HCT116 (cell line): Measurements from ENCODE around the gene NAV3. TPM values are rescaled to one million over a fixed set of nuclear protein-coding genes. Genes with fewer than 3 reads are reported as not detected.

Experiments
- ATAC-seq: fragments of 200-7000 bp; cut with Tn5 transposase; 2 replicates; pipeline ENCODE4 v1.9.1; 2020; ENCODE audit warnings: mild to moderate bottlenecking, moderate library complexity
- BruUV-seq: library from RNA; stranded (reverse); fragments of 400-500 nt; replicated peaks from 2 replicates; lab custom pipeline; 2021; lab: Mats Ljungman, UMichigan
- CTCF ChIA-PET: fragments of 300-600 bp; sonication (Branson Sonifier 250); formaldehyde crosslinking; loops from one replicate; lab custom pipeline; 2021; ENCODE audit warnings: antibody characterized with exemption; lab: Charles Lee
- POLR2A ChIA-PET: fragments of 300-600, 350-600 bp; sonication (Branson Sonifier 250); formaldehyde crosslinking; loops from one replicate; lab custom pipeline; 2021; ENCODE audit warnings: antibody characterized with exemption; lab: Charles Lee
- RAD21 ChIA-PET, 2 experiments: fragments of 300-600 bp; sonication (Branson Sonifier 250); formaldehyde crosslinking; loops; one replicate each; lab custom pipeline; 2023; ENCODE audit warnings: low total read pairs in 2 of 2; ENCODE audit not compliant: uncharacterized antibody in 2 of 2, unreplicated experiment in 2 of 2, low non-redundant PET in 1 of 2; lab: Charles Lee
- DNase-seq: peaks from one replicate; pipeline ENCODE4 v3.0.0-alpha.2; 2010; ENCODE audit warnings: low read depth, low spot score
- H2AFZ ChIP-seq: fragments of 200-600 bp; shearing (Covaris generic), sonication (generic); 2 replicates; pipeline ENCODE4 v1.6.1; 2017; ENCODE audit warnings: low read depth, mixed run types, mixed read lengths, antibody characterized with exemption, low read length; ENCODE audit not compliant: poor library complexity, severe bottlenecking
- H3K27ac ChIP-seq: 2 replicates; pipeline ENCODE4 v1.5.1; 2012; ENCODE audit warnings: low read depth, low read length
- H3K27me3 ChIP-seq: fragments of 200-600 bp; sonication (generic); 2 replicates; pipeline ENCODE4 v1.6.1; 2016; ENCODE audit warnings: mixed run types, low read length, mixed read lengths; ENCODE audit not compliant: insufficient read depth
- H3K36me3 ChIP-seq, 2 experiments: fragments of 200-500 bp in 1 of 2; fragments of 200-600 bp in 1 of 2; sonication (Bioruptor generic) in 1 of 2; sonication (generic) in 1 of 2; 2 replicates each; pipeline versions ENCODE4 v1.5.1 to v1.6.1; 2014 to 2016; ENCODE audit warnings: low read length in 2 of 2, inconsistent platforms in 1 of 2, mixed read lengths in 1 of 2, mixed run types in 1 of 2; ENCODE audit not compliant: insufficient read depth in 2 of 2, control insufficient read depth in 1 of 2
- H3K4me1 ChIP-seq, 2 experiments: fragments of 200-600 bp in 1 of 2; sonication (generic) in 1 of 2; 2 replicates each; pipeline versions ENCODE4 v1.5.1 to v1.6.1; 2012 to 2017; ENCODE audit warnings: low read length in 2 of 2, inconsistent platforms in 1 of 2, mild to moderate bottlenecking in 1 of 2, mixed read lengths in 1 of 2, mixed run types in 1 of 2, moderate library complexity in 1 of 2; ENCODE audit not compliant: insufficient read depth in 2 of 2, control insufficient read depth in 1 of 2
- H3K4me2 ChIP-seq: fragments of 200-600 bp; sonication (generic); 2 replicates; pipeline ENCODE4 v1.6.1; 2017; ENCODE audit warnings: mixed run types, low read length, mixed read lengths
- H3K4me3 ChIP-seq, 2 experiments: fragments of 200-600 bp in 1 of 2; sonication (generic) in 1 of 2; replicated peaks in 1 of 2; 2 replicates each; pipeline ENCODE4 v1.5.1; 2011 to 2016; ENCODE audit warnings: low read length in 2 of 2, control low read depth in 1 of 2, low read depth in 1 of 2, mild to moderate bottlenecking in 1 of 2, mixed read lengths in 1 of 2, mixed run types in 1 of 2
- H3K79me2 ChIP-seq: fragments of 200-600 bp; sonication (generic); 2 replicates; pipeline ENCODE4 v1.6.1; 2017; ENCODE audit warnings: mild to moderate bottlenecking, mixed run types, low read length, moderate library complexity, mixed read lengths; ENCODE audit not compliant: insufficient read depth
- H3K9ac ChIP-seq: fragments of 200-600 bp; sonication (generic); 2 replicates; pipeline ENCODE4 v1.6.1; 2016; ENCODE audit warnings: low read length, mixed read lengths
- H3K9me2 ChIP-seq: fragments of 200-600 bp; sonication (generic), shearing (Covaris generic); 2 replicates; pipeline ENCODE4 v1.6.1; 2017; ENCODE audit warnings: mixed run types, mild to moderate bottlenecking, moderate library complexity; ENCODE audit not compliant: insufficient read depth
- H3K9me3 ChIP-seq, 2 experiments: fragments of 200-500 bp in 1 of 2; fragments of 200-600 bp in 1 of 2; sonication (Bioruptor generic) in 1 of 2; sonication (generic) in 1 of 2; 2 replicates each; pipeline ENCODE4 v1.6.1; 2014 to 2017; ENCODE audit warnings: low read length in 2 of 2, mixed read lengths in 2 of 2, inconsistent platforms in 1 of 2, low read depth in 1 of 2, mild to moderate bottlenecking in 1 of 2, mixed run types in 1 of 2, moderate library complexity in 1 of 2; ENCODE audit not compliant: control insufficient read depth in 1 of 2, insufficient read depth in 1 of 2
- H4K20me1 ChIP-seq: fragments of 200-600 bp; sonication (generic), shearing (Covaris generic); 2 replicates; pipeline ENCODE4 v1.6.1; 2017; ENCODE audit warnings: mixed run types, mild to moderate bottlenecking, moderate library complexity; ENCODE audit not compliant: insufficient read depth
- CBX3 ChIP-seq: IDR thresholded peaks from 2 replicates; pipeline ENCODE4 v1.6.1; 2012; ENCODE audit warnings: low read depth
- JUND ChIP-seq: IDR thresholded peaks from 2 replicates; pipeline ENCODE4 v1.6.1; 2012
- POLR2AphosphoS5 ChIP-seq: IDR thresholded peaks from 2 replicates; pipeline ENCODE4 v1.6.1; 2011; ENCODE audit warnings: mild to moderate bottlenecking, low read depth, low read length, moderate library complexity
- SIN3A ChIP-seq: IDR thresholded peaks from 2 replicates; pipeline ENCODE4 v1.6.1; 2012; ENCODE audit warnings: low read depth
- SP1 ChIP-seq: IDR thresholded peaks from 2 replicates; pipeline ENCODE4 v1.6.1; 2012; ENCODE audit warnings: low read depth
- SRF ChIP-seq: IDR thresholded peaks from 2 replicates; pipeline ENCODE4 v1.6.1; 2012; ENCODE audit warnings: low read depth
- YY1 ChIP-seq: IDR thresholded peaks from 2 replicates; pipeline ENCODE4 v1.6.1; 2011; ENCODE audit warnings: low read length, low read depth, moderate library complexity, mild to moderate bottlenecking; ENCODE audit not compliant: insufficient replicate concordance; ENCODE audit errors: extremely low read depth
- ZFX ChIP-seq: fragments of 450-650 bp; IDR thresholded peaks from 2 replicates; pipeline ENCODE4 v1.6.1; 2017
- intact Hi-C: fragments of 100-400 bp; cut with micrococcal nuclease; formaldehyde crosslinking; loops from 2 replicates; pipeline ENCODE4 v1.10.0; 2022
- total RNA-seq: library from RNA; stranded (reverse); gene quantifications from one replicate; pipeline ENCODE4 v1.2.1, GENCODE V29; 2021; ENCODE audit not compliant: unreplicated experiment
- TF ChIP-seq, protein P1 (sequence below): IDR thresholded peaks from 2 replicates; pipeline ENCODE4 v1.6.1; 2012
- TF ChIP-seq, protein P2 (sequence below): IDR thresholded peaks from 2 replicates; pipeline ENCODE4 v1.6.1; 2011; ENCODE audit warnings: mild to moderate bottlenecking, low read length, moderate library complexity; ENCODE audit not compliant: insufficient replicate concordance; ENCODE audit errors: extremely low read depth

NAV3 gene
- total RNA-seq, 1 experiment from 2014 or later = 7.8 TPM

DNA sequence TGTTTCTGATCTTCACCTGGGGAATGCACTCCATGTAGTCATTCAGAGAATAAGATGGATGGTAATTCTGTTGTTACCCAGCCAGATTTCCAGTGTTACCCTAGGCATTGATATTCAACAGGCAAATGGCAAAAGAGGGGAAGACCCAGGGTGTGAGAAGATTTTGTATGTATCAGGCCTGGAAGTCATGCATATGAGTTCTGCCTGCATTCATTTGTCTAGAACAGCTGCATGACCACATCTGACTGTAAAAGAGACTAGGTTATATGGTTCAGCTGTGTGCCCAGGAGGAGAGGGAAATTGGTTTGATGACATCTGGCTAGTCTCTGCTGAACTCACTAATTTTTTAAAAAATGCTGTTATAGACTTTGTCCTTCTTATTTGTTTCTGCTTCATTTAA, 224.9 kb downstream of the NAV3 start:
- BruUV-seq = no TSS peak
- no peaks in the 10 kb centered on the region for H3K36me3 ChIP-seq
- no peaks in the 10 kb centered on the region for H4K20me1 ChIP-seq
- no peak overlapping the region for H3K4me3 ChIP-seq
- H3K9ac ChIP-seq = no peak overlapping the region
- ChIA-PET POLR2A (no interaction called here), CTCF (no interaction called here), RAD21 (no interaction called here)
- DNase-seq (no peak), ATAC-seq (no peak)
- intact Hi-C loops = no loop called here
- TF ChIP-seq SP1 (no peak), POLR2AphosphoS5 (no peak), JUND (no peak), CBX3 (no peak), SRF (no peak), ZFX (no peak)
- TF ChIP-seq, protein P1, sequence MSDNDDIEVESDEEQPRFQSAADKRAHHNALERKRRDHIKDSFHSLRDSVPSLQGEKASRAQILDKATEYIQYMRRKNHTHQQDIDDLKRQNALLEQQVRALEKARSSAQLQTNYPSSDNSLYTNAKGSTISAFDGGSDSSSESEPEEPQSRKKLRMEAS = no peak
- TF ChIP-seq, protein P2, sequence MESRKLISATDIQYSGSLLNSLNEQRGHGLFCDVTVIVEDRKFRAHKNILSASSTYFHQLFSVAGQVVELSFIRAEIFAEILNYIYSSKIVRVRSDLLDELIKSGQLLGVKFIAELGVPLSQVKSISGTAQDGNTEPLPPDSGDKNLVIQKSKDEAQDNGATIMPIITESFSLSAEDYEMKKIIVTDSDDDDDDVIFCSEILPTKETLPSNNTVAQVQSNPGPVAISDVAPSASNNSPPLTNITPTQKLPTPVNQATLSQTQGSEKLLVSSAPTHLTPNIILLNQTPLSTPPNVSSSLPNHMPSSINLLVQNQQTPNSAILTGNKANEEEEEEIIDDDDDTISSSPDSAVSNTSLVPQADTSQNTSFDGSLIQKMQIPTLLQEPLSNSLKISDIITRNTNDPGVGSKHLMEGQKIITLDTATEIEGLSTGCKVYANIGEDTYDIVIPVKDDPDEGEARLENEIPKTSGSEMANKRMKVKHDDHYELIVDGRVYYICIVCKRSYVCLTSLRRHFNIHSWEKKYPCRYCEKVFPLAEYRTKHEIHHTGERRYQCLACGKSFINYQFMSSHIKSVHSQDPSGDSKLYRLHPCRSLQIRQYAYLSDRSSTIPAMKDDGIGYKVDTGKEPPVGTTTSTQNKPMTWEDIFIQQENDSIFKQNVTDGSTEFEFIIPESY = no peak
- H2AFZ ChIP-seq = no peak overlapping the region
- H3K79me2 ChIP-seq = no peaks in the 10 kb centered on the region
- no peaks in the 10 kb centered on the region for H3K27me3 ChIP-seq
- no peak overlapping the region for H3K27ac ChIP-seq
- H3K4me1 ChIP-seq = no peaks in the 10 kb centered on the region
- H3K9me3 ChIP-seq = no peaks in the 10 kb centered on the region
- H3K4me2 ChIP-seq = no peak overlapping the region
- no peaks in the 10 kb centered on the region for H3K9me2 ChIP-seq

DNA sequence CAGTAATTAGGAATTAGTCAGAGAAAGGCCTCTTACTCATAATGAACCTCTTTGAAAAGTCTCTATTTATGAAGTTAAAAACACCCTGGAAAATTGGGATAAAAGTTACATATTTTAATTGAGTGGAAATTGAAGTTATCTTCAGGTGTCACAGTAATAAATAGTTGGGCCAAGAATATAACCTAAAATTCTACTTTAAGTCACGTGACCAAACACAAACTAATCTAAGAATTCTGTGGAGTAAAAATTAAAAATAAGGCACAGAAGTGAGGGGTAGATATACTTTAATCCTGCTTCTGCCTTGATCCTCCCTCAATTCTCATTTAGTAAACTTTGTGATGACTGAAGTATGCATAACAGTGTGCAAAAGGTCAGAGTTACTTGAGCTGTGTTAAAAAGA, 226.4 kb downstream of the NAV3 start:
- RAD21 ChIA-PET = no interaction called here
- TF ChIP-seq, protein P2 = no peak
- TF ChIP-seq POLR2AphosphoS5 (no peak), YY1 (no peak), SIN3A (no peak), SP1 (no peak)
- TF ChIP-seq, all 23 proteins: peak for 0
- intact Hi-C loops = no loop called here
- H3K9me2 ChIP-seq = no peaks in the 10 kb centered on the region
- no peaks in the 10 kb centered on the region for H3K36me3 ChIP-seq
- H4K20me1 ChIP-seq = no peaks in the 10 kb centered on the region
- H3K9ac ChIP-seq = no peak overlapping the region
- H3K4me2 ChIP-seq = no peak overlapping the region
- POLR2A ChIA-PET = no interaction called here
- no peaks in the 10 kb centered on the region for H3K79me2 ChIP-seq
- no peaks in the 10 kb centered on the region for H3K27me3 ChIP-seq
- H3K27ac ChIP-seq = no peak overlapping the region
- H3K9me3 ChIP-seq = no peaks in the 10 kb centered on the region
- no TSS peak for BruUV-seq
- H3K4me1 ChIP-seq = no peaks in the 10 kb centered on the region
- no peak overlapping the region for H2AFZ ChIP-seq
- ATAC-seq = no peak
- no peak for DNase-seq
- H3K4me3 ChIP-seq = no peak overlapping the region
- CTCF ChIA-PET = no interaction called here
